HEK293 (cell line): ENCODE data around the gene DVL1.

Experiments
- CTCF ChIA-PET: fragments of 350-600 bp; formaldehyde crosslinking; extraction: SDS; loops from one replicate; lab custom pipeline; 2021; ENCODE audit warnings: antibody characterized with exemption; lab: Yijun Ruan, JAX
- POLR2A ChIA-PET: fragments of 300-600 bp; formaldehyde crosslinking; extraction: SDS; loops from one replicate; lab custom pipeline; 2020; ENCODE audit warnings: antibody characterized with exemption, inconsistent platforms; lab: Yijun Ruan, JAX
- H3K27ac ChIP-seq: fragments of 200-500 bp; sonication (Bioruptor generic); 2 replicates; pipeline ENCODE4 v1.5.1; 2014; ENCODE audit warnings: low read depth, low read length, control low read depth, inconsistent platforms; ENCODE audit errors: extremely low read depth
- H3K36me3 ChIP-seq, 2 experiments: fragments of 200-500 bp in 1 of 2; sonication (Bioruptor generic) in 1 of 2; 1 replicate in 1 of 2; 2 replicates in 1 of 2; pipeline ENCODE4 v1.5.1; 2014 to 2017; ENCODE audit warnings: inconsistent platforms in 2 of 2, low read length in 2 of 2; ENCODE audit not compliant: control insufficient read depth in 2 of 2, insufficient read depth in 1 of 2
- H3K4me1 ChIP-seq: fragments of 200-500 bp; sonication (Bioruptor generic); 2 replicates; pipeline ENCODE4 v1.5.1; 2014; ENCODE audit warnings: mild to moderate bottlenecking, low read length, inconsistent platforms; ENCODE audit not compliant: control insufficient read depth, insufficient read depth
- H3K4me3 ChIP-seq: 2 replicates; pipeline ENCODE4 v1.5.1; 2011; ENCODE audit warnings: low read depth, mild to moderate bottlenecking, control low read depth, low read length, moderate library complexity
- H3K9me3 ChIP-seq: fragments of 200-500 bp; sonication (Bioruptor generic); 2 replicates; pipeline ENCODE4 v1.5.1; 2014; ENCODE audit warnings: low read depth, low read length, inconsistent platforms; ENCODE audit not compliant: control insufficient read depth, insufficient read depth
- KLF1 ChIP-seq: fragments of 450-650 bp; formaldehyde crosslinking; IDR thresholded peaks from 2 replicates; pipeline ENCODE4 v1.5.1; 2016; ENCODE audit warnings: missing biosample characterization, missing genetic modification characterization
- ZNF610 ChIP-seq: fragments of 450-650 bp; formaldehyde crosslinking; IDR thresholded peaks from 2 replicates; pipeline ENCODE4 v1.5.1; 2016; ENCODE audit warnings: missing biosample characterization, missing genetic modification characterization, borderline replicate concordance

The DVL1 gene

GRCh38 chr1:1285611-1286311 lies 63.5 kb downstream of the DVL1 start:
- H3K4me3 ChIP-seq = no peak overlapping the region
- no peak overlapping the region for H3K27ac ChIP-seq
- no peaks in the 10 kb centered on the region for H3K9me3 ChIP-seq
- ChIA-PET CTCF (no interaction called here), POLR2A (no interaction called here)
- no peak for TF ChIP-seq ZNF610 (tag by site-specific recombination)
- 0 out of 2 replicates have a peak, but pooled peaks have one; percentile 38 for TF ChIP-seq KLF1
- H3K36me3 ChIP-seq = no peaks in the 10 kb centered on the region
- no peaks in the 10 kb centered on the region for H3K4me1 ChIP-seq
